Astrocyte (in vitro differentiated cells and primary cell): ENCODE data around the gene NEK6.

Experiments
- CTCF ChIP-seq: IDR thresholded peaks from 2 replicates; pipeline ENCODE4 v1.5.1; 2011; ENCODE audit warnings: low read depth, mild to moderate bottlenecking, inconsistent platforms, low read length, moderate library complexity; ENCODE audit not compliant: insufficient read depth
- EZH2 ChIP-seq: IDR thresholded peaks from 2 replicates; pipeline ENCODE4 v1.6.1; 2012; ENCODE audit warnings: mild to moderate bottlenecking, low read length, inconsistent platforms; ENCODE audit not compliant: insufficient read depth

- TF ChIP-seq CTCF (no peak), EZH2 (no peak)
Observed at GRCh38 chr9:124321416-124321815, 63.7 kb downstream of the NEK6 start.
